Esophagus muscularis mucosa (tissue), 4 donors: ENCODE results near the gene FCRLB.

Experiments used
- EP300 ChIP-seq: sonication (generic); formaldehyde crosslinking; IDR thresholded peaks from one replicate; pipeline ENCODE4 v1.6.1; 2017; ENCODE audit warnings: antibody characterized with exemption
- POLR2A ChIP-seq: fragments of 450-650 bp; IDR thresholded peaks from one replicate; pipeline ENCODE4 v1.6.1; 2017; ENCODE audit warnings: antibody characterized with exemption, moderate library complexity, mild to moderate bottlenecking, low read depth
- POLR2AphosphoS5 ChIP-seq, 2 donors: sonication (generic); formaldehyde crosslinking; IDR thresholded peaks; one replicate each; pipeline ENCODE4 v1.6.1; 2017; ENCODE audit warnings: antibody characterized with exemption in 2 of 2
- TF ChIP-seq, protein P1 (sequence below), 3 experiments: fragments of 200-600 bp in 2 of 3; fragments of 450-650 bp in 1 of 3; sonication (generic) in 2 of 3; IDR thresholded peaks; one replicate each; pipeline ENCODE4 v1.5.1; 2017 to 2019; ENCODE audit warnings: antibody characterized with exemption in 3 of 3, mild to moderate bottlenecking in 2 of 3, moderate library complexity in 1 of 3

GRCh38 chr1:161777261-161777660 lies 55.9 kb downstream of the FCRLB start:
- no peak for TF ChIP-seq POLR2AphosphoS5 (IDR thresholded peaks at IDR 0.05)
- TF ChIP-seq, protein P1, sequence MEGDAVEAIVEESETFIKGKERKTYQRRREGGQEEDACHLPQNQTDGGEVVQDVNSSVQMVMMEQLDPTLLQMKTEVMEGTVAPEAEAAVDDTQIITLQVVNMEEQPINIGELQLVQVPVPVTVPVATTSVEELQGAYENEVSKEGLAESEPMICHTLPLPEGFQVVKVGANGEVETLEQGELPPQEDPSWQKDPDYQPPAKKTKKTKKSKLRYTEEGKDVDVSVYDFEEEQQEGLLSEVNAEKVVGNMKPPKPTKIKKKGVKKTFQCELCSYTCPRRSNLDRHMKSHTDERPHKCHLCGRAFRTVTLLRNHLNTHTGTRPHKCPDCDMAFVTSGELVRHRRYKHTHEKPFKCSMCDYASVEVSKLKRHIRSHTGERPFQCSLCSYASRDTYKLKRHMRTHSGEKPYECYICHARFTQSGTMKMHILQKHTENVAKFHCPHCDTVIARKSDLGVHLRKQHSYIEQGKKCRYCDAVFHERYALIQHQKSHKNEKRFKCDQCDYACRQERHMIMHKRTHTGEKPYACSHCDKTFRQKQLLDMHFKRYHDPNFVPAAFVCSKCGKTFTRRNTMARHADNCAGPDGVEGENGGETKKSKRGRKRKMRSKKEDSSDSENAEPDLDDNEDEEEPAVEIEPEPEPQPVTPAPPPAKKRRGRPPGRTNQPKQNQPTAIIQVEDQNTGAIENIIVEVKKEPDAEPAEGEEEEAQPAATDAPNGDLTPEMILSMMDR (IDR thresholded peaks at IDR 0.05) = no peak
- TF ChIP-seq POLR2A = no peak
- TF ChIP-seq EP300 = no peak
